GM21528 (cell line): Measurements from ENCODE around the gene CLIC1.

Experiments used
- ATAC-seq: cut with Tn5 transposase; IDR thresholded peaks from one replicate; pipeline ENCODE4 v1.9.1; 2021; ENCODE audit warnings: mild to moderate bottlenecking, moderate library complexity; ENCODE audit not compliant: unreplicated experiment, low FRiP score

The CLIC1 gene

DNA sequence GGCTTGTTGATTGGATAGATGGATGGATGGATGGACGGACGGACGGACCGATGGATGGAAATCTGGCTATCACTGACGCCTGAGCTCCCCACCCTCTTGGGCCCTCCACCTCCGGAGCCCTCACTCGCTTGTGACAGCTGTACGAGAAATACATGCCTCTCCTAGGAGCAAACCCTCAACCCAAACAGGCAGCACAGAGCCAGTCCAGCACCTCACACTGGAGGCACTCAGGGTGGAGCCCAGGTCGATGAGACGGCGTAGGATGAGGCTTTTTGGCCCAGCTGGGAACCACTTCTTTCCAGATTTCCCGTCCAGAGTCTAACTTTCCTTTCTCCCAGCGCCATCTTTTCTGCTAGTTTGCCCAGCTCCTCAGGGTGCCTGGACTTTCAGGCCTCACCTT is 52.7 kb downstream of the CLIC1 start:
- ATAC-seq = no peak

DNA sequence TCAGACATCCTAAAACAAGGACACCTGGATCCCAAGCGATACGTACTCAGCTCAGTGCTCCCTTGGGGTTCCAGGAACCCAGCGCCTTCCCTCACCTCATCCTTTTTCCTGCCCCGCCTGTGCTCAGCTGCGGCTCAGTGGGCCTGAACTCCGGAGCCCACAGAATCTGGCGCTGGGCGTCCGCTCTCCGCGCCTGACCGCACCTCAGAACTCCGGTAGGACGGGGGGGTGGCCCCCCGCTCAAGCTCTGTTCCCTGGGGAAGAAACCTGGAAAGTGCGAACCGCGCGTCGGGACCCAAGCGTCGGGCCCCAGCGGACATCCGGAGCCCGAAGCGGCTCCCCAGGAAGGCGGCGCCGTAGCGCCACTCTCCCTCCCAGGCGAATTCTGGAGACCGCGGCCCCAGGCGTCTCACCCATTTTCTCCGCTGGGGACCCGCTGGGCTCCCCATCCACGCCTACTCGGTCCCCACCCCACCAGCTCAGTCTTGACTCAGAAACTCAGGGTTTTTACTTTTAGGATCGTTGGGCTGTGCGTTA is 55.1 kb downstream of the CLIC1 start:
- no peak for ATAC-seq
